Measurements from ENCODE around the gene PTH1R. TPM values are rescaled to one million over a fixed set of nuclear protein-coding genes. Genes with fewer than 3 reads are reported as not detected.
A peak's percentile ranks its signal among the peaks of the same experiment; 100 is the strongest.

PTH1R gene
- polyA plus RNA-seq, 1 of the 3 experiments (the other 2 are of a cell fraction): 0.07 TPM

GRCh38 chr3:46895204-46895660 lies 17.7 kb downstream of the PTH1R start:
- Histone ChIP-seq H3F3A (replicated peaks; ENCODE audit: insufficient read depth) (no peaks in the 10 kb centered on the region), H2AFZ (ENCODE audit: low read depth) (no peak overlapping the region), H3K27ac (ENCODE audit: low read depth in 2 of 2, low read length in 1 of 2) (no peak overlapping the region), H4K20me1 (ENCODE audit: insufficient read depth) (no peaks in the 10 kb centered on the region), H3K9ac (no peak overlapping the region), H3K27me3 (ENCODE audit: insufficient read depth) (no peaks in the 10 kb centered on the region), H3K4me3 (ENCODE audit: low read depth in 2 of 2, low read length in 1 of 2) (no peak overlapping the region; a peak in 1 of 4 replicates), H3K9me2 (no peaks in the 10 kb centered on the region), H3K4me1 (ENCODE audit: control insufficient read depth in 1 of 2, insufficient read depth in 2 of 2, low read depth in 1 of 2, low read length in 1 of 2) (peaks cover 0 to 32% of the 10 kb centered on the region in 2 experiments; a peak in 1 of 4 replicates), H3K4me2 (no peak overlapping the region), H3K9me3 (no peaks in the 10 kb centered on the region), H3K36me3 (replicated peaks in 1 of 2; ENCODE audit: control insufficient read depth in 1 of 2, insufficient read depth in 2 of 2, low read length in 1 of 2) (no peaks in the 10 kb centered on the region), H3K79me2 (ENCODE audit: insufficient read depth) (no peaks in the 10 kb centered on the region)
- CTCF ChIA-PET: interaction anchor here (0.6 to 31.0 kb wide), 30 partner anchors 10 to 411 kb away, joined by 3 to 480 read pairs (median 6); partner anchors contain the start of genes MYL3, PTH1R and TMIE
- WGBS (ENCODE audit: low lambda C conversion rate): 37% methylated on average over 4 of the region's 5 CpGs
- POLR2A ChIA-PET: interaction anchor here (0.9 kb wide), 1 partner anchor 81 kb away, joined by 3 read pairs; no protein-coding TSS in a partner anchor
- peak; percentile 85 for DNase-seq
- TF ChIP-seq SMC3 (IDR thresholded peaks at IDR 0.05; ENCODE audit: low read depth, low read length): peak; percentile 93
- no peak for TF ChIP-seq ELF1 (IDR thresholded peaks at IDR 0.05)
- peak; percentile 85 for TF ChIP-seq RAD21 (IDR thresholded peaks at IDR 0.05; ENCODE audit: low read length)
- TF ChIP-seq, protein P1, sequence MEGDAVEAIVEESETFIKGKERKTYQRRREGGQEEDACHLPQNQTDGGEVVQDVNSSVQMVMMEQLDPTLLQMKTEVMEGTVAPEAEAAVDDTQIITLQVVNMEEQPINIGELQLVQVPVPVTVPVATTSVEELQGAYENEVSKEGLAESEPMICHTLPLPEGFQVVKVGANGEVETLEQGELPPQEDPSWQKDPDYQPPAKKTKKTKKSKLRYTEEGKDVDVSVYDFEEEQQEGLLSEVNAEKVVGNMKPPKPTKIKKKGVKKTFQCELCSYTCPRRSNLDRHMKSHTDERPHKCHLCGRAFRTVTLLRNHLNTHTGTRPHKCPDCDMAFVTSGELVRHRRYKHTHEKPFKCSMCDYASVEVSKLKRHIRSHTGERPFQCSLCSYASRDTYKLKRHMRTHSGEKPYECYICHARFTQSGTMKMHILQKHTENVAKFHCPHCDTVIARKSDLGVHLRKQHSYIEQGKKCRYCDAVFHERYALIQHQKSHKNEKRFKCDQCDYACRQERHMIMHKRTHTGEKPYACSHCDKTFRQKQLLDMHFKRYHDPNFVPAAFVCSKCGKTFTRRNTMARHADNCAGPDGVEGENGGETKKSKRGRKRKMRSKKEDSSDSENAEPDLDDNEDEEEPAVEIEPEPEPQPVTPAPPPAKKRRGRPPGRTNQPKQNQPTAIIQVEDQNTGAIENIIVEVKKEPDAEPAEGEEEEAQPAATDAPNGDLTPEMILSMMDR (IDR thresholded peaks at IDR 0.05): peak; percentile 90

GRCh38 chr3:46895761-46896160 lies 18.2 kb downstream of the PTH1R start:
- Histone ChIP-seq H3K79me2 (ENCODE audit: insufficient read depth) (no peaks in the 10 kb centered on the region), H3K9me3 (no peaks in the 10 kb centered on the region), H4K20me1 (ENCODE audit: insufficient read depth) (no peaks in the 10 kb centered on the region), H3K9ac (no peak overlapping the region), H3K27ac (ENCODE audit: low read depth in 2 of 2, low read length in 1 of 2) (no peak overlapping the region), H2AFZ (ENCODE audit: low read depth) (no peak overlapping the region), H3F3A (replicated peaks; ENCODE audit: insufficient read depth) (no peaks in the 10 kb centered on the region), H3K9me2 (no peaks in the 10 kb centered on the region), H3K36me3 (replicated peaks in 1 of 2; ENCODE audit: control insufficient read depth in 1 of 2, insufficient read depth in 2 of 2, low read length in 1 of 2) (no peaks in the 10 kb centered on the region), H3K27me3 (ENCODE audit: insufficient read depth) (no peaks in the 10 kb centered on the region), H3K4me3 (ENCODE audit: low read depth in 2 of 2, low read length in 1 of 2) (no peak overlapping the region), H3K4me1 (ENCODE audit: control insufficient read depth in 1 of 2, insufficient read depth in 2 of 2, low read depth in 1 of 2, low read length in 1 of 2) (peaks cover 0 to 38% of the 10 kb centered on the region in 2 experiments; a peak in 1 of 4 replicates), H3K4me2 (no peak overlapping the region)
- CTCF ChIA-PET: interaction anchor here (0.6 to 31.0 kb wide), 24 partner anchors 11 to 411 kb away, joined by 3 to 480 read pairs (median 8); partner anchors contain the start of genes MYL3, PTH1R and TMIE
- TF ChIP-seq FOXM1 (IDR thresholded peaks at IDR 0.05; ENCODE audit: low read depth) (no peak), RFX5 (IDR thresholded peaks at IDR 0.05; ENCODE audit: low read length) (no peak), JUND (IDR thresholded peaks at IDR 0.05) (no peak), FOSL2 (IDR thresholded peaks at IDR 0.05; ENCODE audit: borderline replicate concordance, low read depth) (no peak), CHD2 (IDR thresholded peaks at IDR 0.05; ENCODE audit: low read length, partially characterized antibody) (no peak), GATA2 (CRISPR knock-in tag; IDR thresholded peaks at IDR 0.05) (no peak), EP300 (IDR thresholded peaks at IDR 0.05; ENCODE audit: borderline replicate concordance in 1 of 2, low read depth in 1 of 2, low read length in 1 of 2) (no peak)
- no peak for DNase-seq
- WGBS (ENCODE audit: low lambda C conversion rate): 100% methylated on average over 1 of the region's 4 CpGs
- POLR2A ChIA-PET: interaction anchor here (0.7 kb wide), 1 partner anchor 50 kb away, joined by 3 read pairs; no protein-coding TSS in a partner anchor

Data from SK-N-SH (cell line).